Mesenchymal stem cell (in vitro differentiated cells and primary cell): ENCODE results near the gene TBCB.

Source experiments
- DNase-seq: peaks from one replicate; pipeline ENCODE4 v3.0.0-alpha.2; 2013
- H2AFZ ChIP-seq: one replicate; pipeline ENCODE4 v1.6.1; 2013; ENCODE audit warnings: low read depth, mild to moderate bottlenecking, control low read depth, inconsistent platforms, low read length, moderate library complexity
- H2AK5ac ChIP-seq: 2 replicates; pipeline ENCODE4 v1.6.1; 2013; ENCODE audit warnings: low read length, moderate library complexity, mild to moderate bottlenecking, inconsistent platforms; ENCODE audit not compliant: severe bottlenecking
- H2BK120ac ChIP-seq: one replicate; pipeline ENCODE4 v1.6.1; 2013; ENCODE audit warnings: low read depth, mild to moderate bottlenecking, inconsistent platforms, low read length, moderate library complexity
- H2BK12ac ChIP-seq, 2 experiments: one replicate each; pipeline ENCODE4 v1.6.1; 2013; ENCODE audit warnings: inconsistent platforms in 2 of 2, low read length in 2 of 2, mild to moderate bottlenecking in 2 of 2, moderate library complexity in 2 of 2, control low read depth in 1 of 2
- H2BK15ac ChIP-seq: one replicate; pipeline ENCODE4 v1.6.1; 2013; ENCODE audit warnings: mild to moderate bottlenecking, low read depth, inconsistent platforms; ENCODE audit not compliant: poor library complexity, severe bottlenecking
- H2BK5ac ChIP-seq: 2 replicates; pipeline ENCODE4 v1.6.1; 2013; ENCODE audit warnings: low read depth, mild to moderate bottlenecking, low read length, control low read depth, inconsistent platforms; ENCODE audit not compliant: poor library complexity, severe bottlenecking
- H3K14ac ChIP-seq, 2 experiments: one replicate each; pipeline ENCODE4 v1.6.1; 2013; ENCODE audit warnings: inconsistent platforms in 2 of 2, low read length in 2 of 2, control low read depth in 1 of 2, mild to moderate bottlenecking in 1 of 2, moderate library complexity in 1 of 2
- H3K18ac ChIP-seq, 2 experiments: one replicate each; pipeline ENCODE4 v1.6.1; 2013; ENCODE audit warnings: inconsistent platforms in 2 of 2, low read length in 2 of 2, control low read depth in 1 of 2, low read depth in 1 of 2, mild to moderate bottlenecking in 1 of 2
- H3K23ac ChIP-seq, 2 experiments: one replicate each; pipeline ENCODE4 v1.6.1; 2013; ENCODE audit warnings: inconsistent platforms in 2 of 2, low read length in 2 of 2, mild to moderate bottlenecking in 2 of 2, moderate library complexity in 2 of 2, control low read depth in 1 of 2
- H3K27ac ChIP-seq: 2 replicates; pipeline ENCODE4 v1.5.1; 2013; ENCODE audit warnings: mild to moderate bottlenecking, moderate library complexity, low read length, control low read depth, inconsistent platforms; ENCODE audit not compliant: poor library complexity, severe bottlenecking
- H3K27me3 ChIP-seq, 2 experiments: 2 replicates each; pipeline versions ENCODE4 v1.6.1 to v1.7.0; 2013; ENCODE audit warnings: low read length in 2 of 2, mild to moderate bottlenecking in 2 of 2, moderate library complexity in 2 of 2, control low read depth in 1 of 2, inconsistent platforms in 1 of 2; ENCODE audit not compliant: control insufficient read depth in 1 of 2, insufficient read depth in 1 of 2
- H3K36me3 ChIP-seq, 2 experiments: 2 replicates each; pipeline versions ENCODE4 v1.6.1 to v1.7.0; 2013; ENCODE audit warnings: low read length in 2 of 2, control low read depth in 1 of 2, inconsistent platforms in 1 of 2, low read depth in 1 of 2, mild to moderate bottlenecking in 1 of 2; ENCODE audit not compliant: insufficient read depth in 2 of 2, control insufficient read depth in 1 of 2
- H3K4ac ChIP-seq, 2 experiments: one replicate each; pipeline ENCODE4 v1.6.1; 2013; ENCODE audit warnings: inconsistent platforms in 2 of 2, low read length in 2 of 2, mild to moderate bottlenecking in 2 of 2, moderate library complexity in 2 of 2, control low read depth in 1 of 2, low read depth in 1 of 2
- H3K4me1 ChIP-seq: 2 replicates; pipeline ENCODE4 v1.6.1; 2013; ENCODE audit warnings: low read depth, low read length, control low read depth; ENCODE audit not compliant: control insufficient read depth, insufficient read depth
- H3K4me2 ChIP-seq: 2 replicates; pipeline ENCODE4 v1.6.1; 2013; ENCODE audit warnings: low read length, mild to moderate bottlenecking, inconsistent platforms; ENCODE audit not compliant: poor library complexity, severe bottlenecking
- H3K4me3 ChIP-seq, 2 experiments: 2 replicates each; pipeline versions ENCODE4 v1.5.1 to v1.7.0; 2013; ENCODE audit warnings: low read length in 2 of 2, mild to moderate bottlenecking in 2 of 2, control low read depth in 1 of 2, low read depth in 1 of 2; ENCODE audit not compliant: insufficient read depth in 1 of 2
- H3K79me1 ChIP-seq: replicated peaks from 2 replicates; pipeline ENCODE4 v1.6.1; 2013; ENCODE audit warnings: mild to moderate bottlenecking, control low read depth, low read length, inconsistent platforms; ENCODE audit not compliant: poor library complexity, severe bottlenecking
- H3K9ac ChIP-seq: 2 replicates; pipeline ENCODE4 v1.7.0; 2013; ENCODE audit warnings: mild to moderate bottlenecking, low read length, moderate library complexity
- H3K9me3 ChIP-seq: 2 replicates; pipeline ENCODE4 v1.7.0; 2013; ENCODE audit warnings: mild to moderate bottlenecking, low read length; ENCODE audit not compliant: control insufficient read depth
- H4K8ac ChIP-seq: one replicate; pipeline ENCODE4 v1.6.1; 2013; ENCODE audit warnings: inconsistent platforms, mild to moderate bottlenecking, low read length, moderate library complexity
- H4K91ac ChIP-seq: one replicate; pipeline ENCODE4 v1.6.1; 2013; ENCODE audit warnings: mild to moderate bottlenecking, low read length, inconsistent platforms
- WGBS: methylation state at CpG from one replicate; pipeline ENCODE4 v1.1.7; 2013; ENCODE audit warnings: mixed read lengths; 5-methylcytosine and 5-hydroxymethylcytosine counted together

TBCB gene

GRCh38 chr19:36097036-36097435 is 18.2 kb upstream of the TBCB start:
- no peak overlapping the region for H2AFZ ChIP-seq
- WGBS = 100% methylated on average over 6 of the region's 6 CpGs
- H3K9me3 ChIP-seq = no peaks in the 10 kb centered on the region
- no peak overlapping the region for H2BK5ac ChIP-seq
- no peak overlapping the region for H4K91ac ChIP-seq
- H3K27ac ChIP-seq = no peak overlapping the region
- H3K4ac ChIP-seq = no peak overlapping the region
- H3K23ac ChIP-seq = no peak overlapping the region
- H3K4me3 ChIP-seq = no peak overlapping the region
- no peak overlapping the region for H3K9ac ChIP-seq
- no peak overlapping the region for H3K18ac ChIP-seq
- H3K79me1 ChIP-seq = no peaks in the 10 kb centered on the region
- H3K4me1 ChIP-seq = peaks cover 2% of the 10 kb centered on the region
- no peaks in the 10 kb centered on the region for H3K27me3 ChIP-seq
- H2BK120ac ChIP-seq = no peak overlapping the region
- no peak overlapping the region for H2BK12ac ChIP-seq
- no peak overlapping the region for H4K8ac ChIP-seq
- H3K4me2 ChIP-seq = no peak overlapping the region
- DNase-seq = no peak
- H2AK5ac ChIP-seq = no peak overlapping the region
- peaks cover 0 to 31% of the 10 kb centered on the region in 2 experiments for H3K36me3 ChIP-seq
- H3K14ac ChIP-seq = no peak overlapping the region
- H2BK15ac ChIP-seq = no peak overlapping the region

DNA sequence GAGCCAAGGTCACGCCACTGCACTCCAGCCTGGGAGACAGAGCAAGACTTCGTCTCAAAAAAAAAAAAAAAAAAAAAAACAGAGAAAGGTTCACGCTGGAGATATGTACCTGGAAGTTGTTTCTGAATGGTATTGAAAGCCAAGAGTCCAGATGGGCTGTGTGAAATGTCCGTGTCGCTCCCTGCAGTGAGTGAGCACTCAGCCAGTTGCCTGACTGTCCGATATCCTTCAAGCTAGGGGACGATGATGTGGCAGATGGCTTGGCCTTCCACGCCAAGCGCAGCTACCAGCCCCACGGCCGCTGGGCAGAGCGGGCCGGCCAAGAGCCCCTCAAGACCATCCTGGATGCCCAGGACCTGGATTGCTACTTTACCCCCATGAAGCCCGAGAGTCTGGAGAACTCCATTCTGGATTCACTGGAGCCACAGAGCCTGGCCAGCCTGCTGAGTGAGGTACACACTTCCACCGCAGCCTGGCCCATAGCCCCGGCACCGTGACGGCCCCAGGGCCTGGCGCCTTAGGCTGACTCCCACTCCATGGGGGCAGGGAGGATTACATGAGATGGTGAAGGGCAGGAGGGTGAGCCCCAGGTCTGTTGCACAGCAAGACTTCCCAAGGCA is 16.0 kb upstream of the TBCB start:
- no peak overlapping the region for H3K23ac ChIP-seq
- H3K79me1 ChIP-seq = no peaks in the 10 kb centered on the region
- no peak overlapping the region for H3K4me3 ChIP-seq
- no peak overlapping the region for H4K91ac ChIP-seq
- no peak for DNase-seq
- no peak overlapping the region for H3K18ac ChIP-seq
- H2BK12ac ChIP-seq = no peak overlapping the region
- no peak overlapping the region for H2BK15ac ChIP-seq
- no peak overlapping the region for H3K27ac ChIP-seq
- H2AK5ac ChIP-seq = no peak overlapping the region
- H3K9ac ChIP-seq = no peak overlapping the region
- H3K36me3 ChIP-seq = peaks cover 0 to 36% of the 10 kb centered on the region in 2 experiments
- WGBS = 95% methylated on average over 19 of the region's 19 CpGs
- H3K27me3 ChIP-seq = no peaks in the 10 kb centered on the region
- no peak overlapping the region for H4K8ac ChIP-seq
- H3K4ac ChIP-seq = no peak overlapping the region
- peaks cover 5% of the 10 kb centered on the region for H3K4me1 ChIP-seq
- no peak overlapping the region for H3K4me2 ChIP-seq
- H3K9me3 ChIP-seq = no peaks in the 10 kb centered on the region
- H3K14ac ChIP-seq = no peak overlapping the region
- no peak overlapping the region for H2AFZ ChIP-seq
- no peak overlapping the region for H2BK5ac ChIP-seq
- H2BK120ac ChIP-seq = no peak overlapping the region

- Histone ChIP-seq H3K23ac (no peak overlapping the region), H2BK120ac (no peak overlapping the region), H3K14ac (no peak overlapping the region), H4K8ac (no peak overlapping the region), H3K4me1 (peaks cover 9% of the 10 kb centered on the region), H2AK5ac (no peak overlapping the region), H3K27me3 (no peaks in the 10 kb centered on the region), H3K18ac (no peak overlapping the region), H3K79me1 (no peaks in the 10 kb centered on the region), H3K9me3 (no peaks in the 10 kb centered on the region), H2BK12ac (no peak overlapping the region), H3K4me3 (no peak overlapping the region), H2BK15ac (no peak overlapping the region), H3K9ac (no peak overlapping the region), H3K4ac (no peak overlapping the region), H4K91ac (no peak overlapping the region), H2AFZ (no peak overlapping the region), H2BK5ac (no peak overlapping the region), H3K27ac (no peak overlapping the region), H3K36me3 (peaks cover 0 to 48% of the 10 kb centered on the region in 2 experiments), H3K4me2 (no peak overlapping the region)
- DNase-seq = no peak
- WGBS = 92% methylated on average over 5 of the region's 5 CpGs
These were observed 14.8 kb upstream of the TBCB start for GRCh38 chr19:36100476-36100875.

DNA sequence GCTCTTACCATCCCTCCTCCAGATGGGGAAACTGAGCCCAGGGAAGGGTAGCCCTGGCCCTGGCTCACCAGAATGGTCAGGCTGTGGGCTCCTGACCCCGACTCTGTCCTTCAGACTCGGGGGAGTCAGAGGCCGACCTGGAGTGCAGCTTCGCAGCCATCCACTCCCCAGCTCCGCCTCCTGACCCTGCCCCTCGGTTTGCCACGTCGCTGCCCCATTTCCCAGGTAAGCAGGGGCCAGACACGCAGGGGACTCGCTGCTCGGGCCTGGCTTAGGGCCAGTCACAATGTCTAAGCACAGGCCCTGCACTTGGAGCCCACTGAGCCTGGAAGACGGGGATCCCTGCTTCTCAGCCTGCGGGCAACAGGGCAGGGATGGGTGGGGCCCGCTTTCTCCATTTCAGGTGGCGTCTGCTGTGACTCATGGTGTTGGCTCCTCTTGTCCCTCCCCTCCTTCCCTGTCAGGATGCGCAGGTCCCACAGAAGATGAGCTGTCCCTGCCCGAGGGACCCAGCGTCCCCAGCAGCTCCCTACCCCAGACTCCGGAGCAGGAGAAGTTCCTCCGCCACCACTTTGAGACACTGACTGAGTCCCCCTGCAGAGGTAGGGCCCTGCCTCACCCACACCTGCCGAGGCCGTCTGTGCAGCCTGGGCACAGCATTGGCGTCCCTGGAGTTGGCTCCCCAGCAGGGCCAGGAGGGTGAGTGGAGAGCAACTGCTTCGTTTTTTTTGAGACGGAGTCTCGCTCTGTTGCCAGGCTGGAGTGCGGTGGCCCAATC is 13.5 kb upstream of the TBCB start:
- H3K18ac ChIP-seq = no peak overlapping the region
- H4K8ac ChIP-seq = no peak overlapping the region
- H3K79me1 ChIP-seq = no peaks in the 10 kb centered on the region
- no peak overlapping the region for H3K23ac ChIP-seq
- peaks cover 9% of the 10 kb centered on the region for H3K4me1 ChIP-seq
- H2BK120ac ChIP-seq = no peak overlapping the region
- no peak overlapping the region for H2AK5ac ChIP-seq
- no peak overlapping the region for H2AFZ ChIP-seq
- H3K9ac ChIP-seq = no peak overlapping the region
- H3K27me3 ChIP-seq = no peaks in the 10 kb centered on the region
- H3K4me3 ChIP-seq = no peak overlapping the region
- no peak overlapping the region for H2BK5ac ChIP-seq
- H3K27ac ChIP-seq = no peak overlapping the region
- H3K9me3 ChIP-seq = no peaks in the 10 kb centered on the region
- H2BK12ac ChIP-seq = no peak overlapping the region
- no peak for DNase-seq
- no peak overlapping the region for H3K14ac ChIP-seq
- WGBS = 93% methylated on average over 27 of the region's 27 CpGs
- no peak overlapping the region for H2BK15ac ChIP-seq
- peaks cover under 1 to 56% of the 10 kb centered on the region in 2 experiments for H3K36me3 ChIP-seq
- no peak overlapping the region for H3K4ac ChIP-seq
- no peak overlapping the region for H4K91ac ChIP-seq
- H3K4me2 ChIP-seq = no peak overlapping the region
